22Rv1 (cell line): ENCODE results near the gene BCR.

Source experiments
- ZFX ChIP-seq: fragments of 450-650 bp; IDR thresholded peaks from 2 replicates; pipeline ENCODE4 v1.6.1; 2017; ENCODE audit warnings: antibody characterized with exemption, borderline replicate concordance
- TF ChIP-seq, protein P1 (sequence below): fragments of 450-650 bp; IDR thresholded peaks from 2 replicates; pipeline ENCODE4 v1.5.1; 2017; ENCODE audit warnings: mild to moderate bottlenecking

DNA sequence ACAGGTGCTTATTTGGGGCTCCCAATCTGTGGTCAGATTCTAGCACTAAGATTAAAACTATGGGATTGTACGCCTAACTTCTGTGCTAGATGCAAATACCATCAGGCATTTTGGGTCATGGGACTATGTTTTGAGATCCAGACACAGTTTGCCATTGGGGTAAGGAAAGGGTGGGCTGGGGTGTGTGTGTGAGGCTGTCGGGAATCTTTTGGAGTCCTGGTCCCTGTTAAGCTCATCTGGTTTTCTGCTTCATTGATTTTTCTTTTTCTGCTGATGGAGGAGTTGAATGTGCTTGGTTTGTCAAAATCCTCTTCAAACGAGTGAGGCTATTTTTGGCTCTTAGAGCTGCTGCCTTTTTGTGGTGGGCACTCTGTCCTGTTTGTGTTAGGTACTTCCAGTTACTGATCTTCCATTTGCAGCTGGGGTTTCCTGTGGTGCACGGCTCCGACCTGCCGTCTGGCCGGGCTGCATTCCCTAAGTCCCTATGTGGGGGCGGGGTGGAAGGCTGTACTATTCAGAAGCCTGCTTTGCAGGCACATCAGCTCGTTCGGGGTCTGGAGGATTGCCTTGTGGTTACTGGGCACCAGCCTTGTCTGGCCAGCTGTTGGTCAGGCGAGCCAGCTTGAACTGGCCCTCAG, 2.9 kb downstream of the BCR start:
- TF ChIP-seq, protein P1, sequence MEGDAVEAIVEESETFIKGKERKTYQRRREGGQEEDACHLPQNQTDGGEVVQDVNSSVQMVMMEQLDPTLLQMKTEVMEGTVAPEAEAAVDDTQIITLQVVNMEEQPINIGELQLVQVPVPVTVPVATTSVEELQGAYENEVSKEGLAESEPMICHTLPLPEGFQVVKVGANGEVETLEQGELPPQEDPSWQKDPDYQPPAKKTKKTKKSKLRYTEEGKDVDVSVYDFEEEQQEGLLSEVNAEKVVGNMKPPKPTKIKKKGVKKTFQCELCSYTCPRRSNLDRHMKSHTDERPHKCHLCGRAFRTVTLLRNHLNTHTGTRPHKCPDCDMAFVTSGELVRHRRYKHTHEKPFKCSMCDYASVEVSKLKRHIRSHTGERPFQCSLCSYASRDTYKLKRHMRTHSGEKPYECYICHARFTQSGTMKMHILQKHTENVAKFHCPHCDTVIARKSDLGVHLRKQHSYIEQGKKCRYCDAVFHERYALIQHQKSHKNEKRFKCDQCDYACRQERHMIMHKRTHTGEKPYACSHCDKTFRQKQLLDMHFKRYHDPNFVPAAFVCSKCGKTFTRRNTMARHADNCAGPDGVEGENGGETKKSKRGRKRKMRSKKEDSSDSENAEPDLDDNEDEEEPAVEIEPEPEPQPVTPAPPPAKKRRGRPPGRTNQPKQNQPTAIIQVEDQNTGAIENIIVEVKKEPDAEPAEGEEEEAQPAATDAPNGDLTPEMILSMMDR: no peak
- no peak for TF ChIP-seq ZFX
